ENCODE results near the gene MYRFL. TPM values are rescaled to one million over a fixed set of nuclear protein-coding genes. Genes with fewer than 3 reads are reported as not detected.

MYRFL gene
- total RNA-seq, 1 donor from 2014 or later = 0.20 TPM

- FAIRE-seq = no peak
Measured at GRCh38 chr12:69932154-69932553, 107.1 kb downstream of the MYRFL start.

GRCh38 chr12:69932676-69933552, 107.9 kb downstream of the MYRFL start:
- H2AFZ ChIP-seq (ENCODE audit: low read depth, low read length) = no peak overlapping the region
- peaks cover 43% of the 10 kb centered on the region for H3K4me1 Mint-ChIP-seq (ENCODE audit: low read depth, unreplicated experiment)

More at GRCh38 chr12:69932154-69932553, 107.1 kb downstream of the MYRFL start:
- H3K4me1 Mint-ChIP-seq (ENCODE audit: low read depth, unreplicated experiment) = peaks cover 43% of the 10 kb centered on the region
- no peaks in the 10 kb centered on the region for H3K9me3 Mint-ChIP-seq (ENCODE audit: unreplicated experiment)
- H3K4me3 ChIP-seq (ENCODE audit: insufficient read depth, low read depth, low read length) = no peak overlapping the region
- H3K4me1 ChIP-seq (ENCODE audit: insufficient read depth, low read length) = no peaks in the 10 kb centered on the region
- H3K9ac ChIP-seq (ENCODE audit: low read length) = no peak overlapping the region
- TF ChIP-seq EZH2 (IDR thresholded peaks at IDR 0.05; ENCODE audit: insufficient read depth, low read length) (no peak), CTCF (IDR thresholded peaks at IDR 0.05; ENCODE audit: insufficient read depth, low read depth, low read length) (no peak)
- H3K4me3 Mint-ChIP-seq (ENCODE audit: unreplicated experiment) = no peak overlapping the region
- H3K27me3 ChIP-seq (ENCODE audit: insufficient read depth, low read length) = peaks cover 3% of the 10 kb centered on the region
- no peak for DNase-seq (ENCODE audit: low read depth)
- no peaks in the 10 kb centered on the region for H3K9me3 ChIP-seq (ENCODE audit: insufficient read depth, low read depth, low read length)
- H2AFZ ChIP-seq (ENCODE audit: low read depth, low read length) = no peak overlapping the region
- no peaks in the 10 kb centered on the region for H3K27me3 Mint-ChIP-seq (ENCODE audit: low read depth, unreplicated experiment)
- H3K36me3 Mint-ChIP-seq (ENCODE audit: low read depth, unreplicated experiment) = no peaks in the 10 kb centered on the region
- H3K27ac Mint-ChIP-seq (ENCODE audit: unreplicated experiment) = peak overlapping the region; percentile 4
- H3K79me2 ChIP-seq (ENCODE audit: insufficient read depth, low read length) = no peaks in the 10 kb centered on the region
- H3K27ac ChIP-seq (ENCODE audit: low read depth, low read length) = no peak overlapping the region
- no peaks in the 10 kb centered on the region for H4K20me1 ChIP-seq (ENCODE audit: insufficient read depth, low read length)
- H3K36me3 ChIP-seq (ENCODE audit: insufficient read depth, low read length) = no peaks in the 10 kb centered on the region
- H3K4me2 ChIP-seq (ENCODE audit: low read length) = no peak overlapping the region

More at GRCh38 chr12:69932676-69933552, 107.9 kb downstream of the MYRFL start:
- no peak overlapping the region for H3K27ac Mint-ChIP-seq (ENCODE audit: unreplicated experiment)
- H3K4me1 ChIP-seq (ENCODE audit: insufficient read depth, low read length) = no peaks in the 10 kb centered on the region
- H3K27me3 ChIP-seq (ENCODE audit: insufficient read depth, low read length) = peaks cover 3% of the 10 kb centered on the region
- no peaks in the 10 kb centered on the region for H3K36me3 Mint-ChIP-seq (ENCODE audit: low read depth, unreplicated experiment)
- no peak overlapping the region for H3K9ac ChIP-seq (ENCODE audit: low read length)
- no peaks in the 10 kb centered on the region for H3K27me3 Mint-ChIP-seq (ENCODE audit: low read depth, unreplicated experiment)
- H4K20me1 ChIP-seq (ENCODE audit: insufficient read depth, low read length) = no peaks in the 10 kb centered on the region
- no peaks in the 10 kb centered on the region for H3K9me3 ChIP-seq (ENCODE audit: insufficient read depth, low read depth, low read length)
- no peak overlapping the region for H3K4me3 ChIP-seq (ENCODE audit: insufficient read depth, low read depth, low read length)
- H3K36me3 ChIP-seq (ENCODE audit: insufficient read depth, low read length) = no peaks in the 10 kb centered on the region
- no peaks in the 10 kb centered on the region for H3K9me3 Mint-ChIP-seq (ENCODE audit: unreplicated experiment)
- no peaks in the 10 kb centered on the region for H3K79me2 ChIP-seq (ENCODE audit: insufficient read depth, low read length)
- no peak overlapping the region for H3K27ac ChIP-seq (ENCODE audit: low read depth, low read length)
- no peak overlapping the region for H3K4me2 ChIP-seq (ENCODE audit: low read length)
- H3K4me3 Mint-ChIP-seq (ENCODE audit: unreplicated experiment) = no peak overlapping the region
- no peak for DNase-seq (ENCODE audit: low read depth)
- FAIRE-seq = no peak
- TF ChIP-seq CTCF (IDR thresholded peaks at IDR 0.05; ENCODE audit: insufficient read depth, low read depth, low read length) = no peak
- TF ChIP-seq EZH2 (IDR thresholded peaks at IDR 0.05; ENCODE audit: insufficient read depth, low read length) = no peak

Measured in astrocyte (in vitro differentiated cells and primary cell).